GM18909 (cell line): ENCODE measurements around the gene SKA1.
"Not testable (repeated sequence)": the region's sequence is repeated elsewhere in the genome, so short reads cannot be mapped to it uniquely, and the experiment has no call there.

Experiments used
- ATAC-seq: cut with Tn5 transposase; IDR thresholded peaks from one replicate; pipeline ENCODE4 v1.9.1; 2021; ENCODE audit warnings: mild to moderate bottlenecking; ENCODE audit not compliant: unreplicated experiment, poor library complexity

The SKA1 gene

GRCh38 chr18:50424877-50425690 is 50.2 kb downstream of the SKA1 start:
- ATAC-seq: no peak

- ATAC-seq: no peak
Observed at GRCh38 chr18:50427896-50428295, 53.0 kb downstream of the SKA1 start.

- ATAC-seq: no peak
Observed at GRCh38 chr18:50428531-50429206, 53.8 kb downstream of the SKA1 start.

- no peak for ATAC-seq
Observed at GRCh38 chr18:50429207-50429948, 54.5 kb downstream of the SKA1 start.

GRCh38 chr18:50432915-50433314 is 58.1 kb downstream of the SKA1 start:
- no peak for ATAC-seq

DNA sequence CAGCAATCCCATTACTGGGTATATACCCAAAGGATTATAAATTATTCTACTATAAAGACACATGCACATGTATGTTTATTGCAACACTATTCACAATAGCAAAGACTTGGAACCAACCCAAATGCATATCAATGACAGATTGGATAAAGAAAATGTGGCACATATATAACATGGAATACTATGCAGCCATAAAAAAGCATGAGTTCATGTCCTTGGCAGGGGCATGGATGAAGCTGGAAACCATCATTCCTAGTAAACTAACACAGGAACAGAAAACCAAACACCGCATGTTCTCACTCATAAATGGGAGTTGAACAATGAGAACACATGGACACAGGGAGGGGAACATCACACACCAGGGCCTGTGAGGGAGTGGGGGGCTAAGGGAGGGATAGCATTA is 61.9 kb downstream of the SKA1 start:
- not testable (repeated sequence) for ATAC-seq

- ATAC-seq: no peak
Observed at GRCh38 chr18:50439460-50440015, 64.7 kb downstream of the SKA1 start.

DNA sequence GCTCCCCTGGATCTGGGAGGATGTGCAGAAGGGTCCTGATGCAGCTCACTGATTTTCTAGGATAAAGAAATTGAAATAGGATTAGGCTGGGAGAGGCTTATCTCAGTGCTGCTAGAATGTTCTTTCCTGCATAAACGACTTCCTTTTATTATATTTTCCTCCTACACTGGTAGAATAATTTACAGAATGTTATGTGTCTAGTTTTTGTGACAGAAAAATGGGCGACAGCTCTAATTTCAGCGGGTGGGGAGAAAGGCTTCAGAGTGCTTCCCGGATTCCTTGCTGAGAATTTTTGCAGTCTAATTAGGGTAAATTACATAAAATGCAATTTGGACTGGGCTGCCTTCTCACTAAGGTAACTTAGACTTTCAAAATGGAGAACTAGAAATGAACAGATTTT is 66.2 kb downstream of the SKA1 start:
- ATAC-seq: no peak

GRCh38 chr18:50441501-50441900 is 66.7 kb downstream of the SKA1 start:
- no peak for ATAC-seq
